Ramos (cell line): ENCODE results near the gene P2RY12.

Experiments
- in situ Hi-C: fragments of 300-500 bp; cut with MboI; formaldehyde crosslinking; loops from one replicate; pipeline ENCODE4 v1.14.3; 2022; ENCODE audit warnings: low sequenced_read_pairs; ENCODE audit not compliant: unreplicated experiment

P2RY12 gene

GRCh38 chr3:151351219-151351618 is 33.3 kb downstream of the P2RY12 start:
- in situ Hi-C loops, result no loop called here

GRCh38 chr3:151350656-151351055 is 33.9 kb downstream of the P2RY12 start:
- in situ Hi-C loops, result no loop called here

- in situ Hi-C loops, result no loop called here
Measured at GRCh38 chr3:151347432-151347831, 37.1 kb downstream of the P2RY12 start.

DNA sequence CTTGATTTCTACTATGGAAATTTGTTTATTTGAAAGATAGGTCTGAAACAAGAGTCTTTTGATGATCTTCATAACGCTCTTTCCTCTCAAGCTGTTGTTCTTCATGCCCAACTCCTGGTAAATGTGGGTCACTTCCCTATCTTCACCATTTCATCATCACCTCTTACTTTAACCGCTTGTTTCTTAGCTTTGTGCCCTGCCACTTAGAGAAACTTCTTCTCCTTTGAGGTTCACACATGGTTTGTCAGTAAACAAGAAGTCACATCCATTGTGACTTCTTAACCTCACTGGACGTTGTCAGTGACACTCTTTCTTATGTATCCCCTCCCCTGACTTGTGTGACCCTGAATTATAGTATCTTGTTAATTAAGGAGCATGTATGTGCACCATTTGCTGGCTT is 38.3 kb downstream of the P2RY12 start:
- in situ Hi-C loops, result no loop called here

GRCh38 chr3:151345859-151346258 is 38.7 kb downstream of the P2RY12 start:
- in situ Hi-C loops, result no loop called here

DNA sequence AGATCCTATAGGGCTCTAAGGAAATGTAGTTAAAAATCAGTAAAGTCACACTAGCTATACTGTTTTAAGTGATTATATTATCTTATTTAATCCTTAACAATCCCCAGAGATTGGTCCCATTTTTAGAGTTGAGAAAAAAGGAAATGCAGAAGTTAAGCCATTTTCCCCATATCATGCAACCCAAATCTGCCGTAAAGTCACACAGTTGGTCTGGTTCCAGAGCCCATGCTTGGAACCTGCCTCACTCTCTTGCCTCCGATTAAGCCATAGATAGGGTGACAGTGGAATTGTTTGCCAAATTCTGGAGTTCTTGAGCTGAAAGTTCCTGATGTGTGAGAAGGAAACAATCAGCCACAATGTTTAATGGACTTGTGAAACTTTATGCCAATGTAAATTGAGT is 52.9 kb downstream of the P2RY12 start:
- in situ Hi-C loops, result no loop called here

DNA sequence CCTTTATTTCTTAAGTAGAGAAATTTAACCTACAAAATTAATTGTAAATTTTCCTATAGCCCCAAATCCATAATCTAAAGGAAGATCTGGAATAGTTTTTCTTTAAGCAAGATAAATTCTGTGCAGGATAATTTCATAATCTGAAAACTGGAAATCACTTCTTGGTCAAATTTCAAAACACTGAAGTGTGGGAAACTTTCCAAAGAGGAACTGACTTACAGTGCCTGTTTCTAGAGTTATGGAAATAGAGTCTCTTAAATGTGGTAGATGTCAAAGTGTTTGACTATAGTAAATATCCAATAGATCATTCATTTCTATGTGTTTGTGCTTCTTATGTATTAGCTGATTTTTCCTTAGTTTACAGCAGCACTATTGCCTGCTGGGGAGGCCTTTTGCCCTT is 53.7 kb downstream of the P2RY12 start:
- in situ Hi-C loops, result no loop called here

DNA sequence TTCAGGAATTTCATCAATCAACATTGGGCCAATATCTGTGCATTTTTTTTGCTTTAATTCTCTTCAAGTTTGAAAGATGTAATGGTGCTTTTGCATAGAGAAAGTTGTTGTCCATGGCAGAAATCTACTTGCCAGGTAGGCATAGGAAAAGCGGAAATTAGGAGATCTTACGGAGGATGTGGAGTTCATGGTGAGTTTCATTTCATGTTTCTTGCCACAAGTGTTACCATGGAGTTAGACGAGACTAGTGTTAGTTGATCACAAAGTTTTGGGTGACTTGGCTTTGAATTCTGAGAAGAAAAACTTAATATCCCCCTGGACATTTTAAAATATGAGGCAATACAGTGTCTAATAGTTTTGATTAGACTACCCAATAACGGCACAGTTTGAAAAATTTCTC is 54.2 kb downstream of the P2RY12 start:
- in situ Hi-C loops, result no loop called here

- in situ Hi-C loops, result no loop called here
Measured at GRCh38 chr3:151329363-151329762, 55.2 kb downstream of the P2RY12 start, which contains the start of gene P2RY13. P2RY13 (minus strand) TSS chr3:151329549; CDS start chr3:151329528, 21 bp downstream.

DNA sequence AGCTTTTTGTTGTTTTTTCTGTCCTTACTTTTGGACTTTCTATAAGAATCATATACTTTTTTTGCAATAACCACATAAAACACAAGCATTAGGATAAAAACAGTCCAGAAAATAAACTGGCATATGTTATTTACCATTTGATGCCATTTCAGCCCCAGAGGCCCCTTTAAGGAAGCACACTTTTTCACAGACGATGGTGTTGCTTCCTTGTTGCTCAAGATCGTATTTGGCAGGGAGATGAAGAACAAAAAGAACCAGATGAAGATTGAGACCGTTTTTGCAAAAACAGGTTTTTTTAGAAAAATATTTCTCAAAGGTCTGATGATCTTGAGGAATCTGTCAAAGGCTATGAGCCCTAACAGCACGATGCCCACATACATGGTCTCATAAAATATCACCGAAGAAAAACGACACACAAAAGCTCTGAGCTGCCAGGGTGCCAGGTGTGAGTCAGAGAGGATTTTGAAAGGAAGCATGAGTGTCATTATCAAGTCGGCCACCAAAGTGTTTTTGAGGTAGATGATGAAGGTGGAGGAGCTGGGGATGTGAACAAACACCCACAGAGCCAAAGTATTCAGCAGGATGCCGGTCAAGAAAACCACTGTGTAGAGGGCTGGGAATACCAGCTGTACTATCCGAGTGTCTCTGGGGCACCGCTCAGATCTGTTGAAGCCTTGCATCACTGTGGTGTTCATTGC is 56.1 kb downstream of the P2RY12 start:
- in situ Hi-C loops, result no loop called here

DNA sequence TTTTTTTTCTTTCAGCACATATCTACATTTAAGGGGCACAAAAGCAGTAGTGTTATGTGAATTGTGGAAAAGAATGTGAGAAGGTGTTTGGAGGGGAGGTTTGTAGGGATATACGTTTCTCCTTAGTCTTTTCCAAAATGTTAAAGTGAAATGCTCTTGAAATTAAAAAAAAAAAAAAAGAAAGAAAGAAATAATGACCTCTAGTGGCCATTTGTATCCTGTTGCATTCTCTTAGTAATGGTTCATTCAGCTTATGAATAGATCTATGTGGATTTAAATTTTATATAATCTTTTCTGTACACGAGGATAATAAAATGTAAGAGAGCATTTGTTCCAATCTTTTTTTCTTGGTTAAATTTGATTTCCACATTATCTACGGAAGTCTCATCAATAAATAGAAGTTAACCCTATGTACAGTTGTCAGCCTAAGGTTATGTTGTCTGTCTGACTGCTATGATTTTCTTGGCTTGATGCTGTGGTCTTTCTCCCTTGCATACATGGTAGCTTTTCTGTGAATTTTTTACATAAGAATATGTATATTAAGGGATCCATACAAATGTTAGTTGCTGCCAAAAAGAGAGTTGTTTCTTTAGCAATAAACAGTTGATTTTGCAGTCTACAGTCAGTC is 56.9 kb downstream of the P2RY12 start:
- in situ Hi-C loops, result no loop called here

GRCh38 chr3:151322511-151322910 is 62.0 kb downstream of the P2RY12 start:
- in situ Hi-C loops, result no loop called here

DNA sequence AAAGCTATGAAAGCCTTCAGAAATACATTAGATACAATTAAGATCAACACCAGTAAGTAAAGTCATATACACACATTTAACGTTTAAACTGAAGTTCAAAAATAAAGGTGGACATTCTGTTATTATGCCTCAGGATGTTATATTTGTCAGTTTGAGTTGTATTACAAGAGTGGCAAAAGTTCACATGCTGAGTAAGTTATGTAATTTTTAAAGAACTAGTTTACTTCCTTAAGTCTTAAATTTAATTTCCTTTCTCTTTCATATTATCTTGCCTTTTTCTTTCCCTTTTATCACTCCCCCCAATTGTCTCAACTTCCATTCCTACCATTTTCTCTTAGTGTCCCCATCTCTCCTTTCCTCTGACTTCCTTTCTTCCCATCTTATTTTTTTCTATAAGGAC is 63.0 kb downstream of the P2RY12 start:
- in situ Hi-C loops, result no loop called here

- in situ Hi-C loops, result no loop called here
Measured at GRCh38 chr3:151320131-151320530, 64.4 kb downstream of the P2RY12 start.

DNA sequence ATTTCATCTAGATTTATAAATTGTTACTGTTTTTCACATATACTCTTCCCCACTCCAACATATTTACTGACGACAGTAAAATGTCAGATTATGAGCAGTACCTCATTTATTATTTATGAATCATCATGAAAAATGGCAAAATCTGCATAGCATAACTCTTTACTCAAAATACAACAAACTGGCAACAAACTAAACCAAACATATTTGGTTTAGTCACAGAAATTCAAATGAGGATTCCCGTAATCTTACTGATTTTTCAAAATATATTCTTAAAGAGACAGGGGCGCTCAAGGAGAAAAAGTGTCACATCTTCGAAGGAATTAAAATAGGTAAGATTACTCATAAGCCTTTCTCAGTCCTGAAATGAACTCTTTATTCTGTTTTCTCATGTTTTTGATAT is 64.9 kb downstream of the P2RY12 start:
- in situ Hi-C loops, result no loop called here

- in situ Hi-C loops, result no loop called here
Measured at GRCh38 chr3:151318991-151319390, 65.6 kb downstream of the P2RY12 start.

DNA sequence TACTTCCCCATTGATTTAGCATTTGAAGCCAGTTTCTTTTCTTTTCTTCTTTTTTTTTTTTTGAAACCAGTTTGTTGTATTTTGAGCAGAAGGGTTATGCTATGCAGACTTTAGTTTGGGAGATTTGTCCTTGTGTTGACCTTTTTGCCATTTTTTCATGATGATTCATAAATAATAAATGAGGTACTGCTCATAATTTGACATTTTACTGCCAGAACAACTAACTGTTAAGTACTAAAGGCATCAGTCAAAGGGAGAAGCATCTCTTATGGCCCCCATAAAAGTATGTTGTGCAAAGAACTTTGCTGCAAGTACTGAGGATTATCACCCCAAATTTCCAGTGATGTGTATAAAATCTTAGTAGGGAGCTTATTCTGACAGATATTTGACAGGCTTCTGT is 66.2 kb downstream of the P2RY12 start:
- in situ Hi-C loops, result no loop called here

- in situ Hi-C loops, result no loop called here
Measured at GRCh38 chr3:151316267-151316991, 68.1 kb downstream of the P2RY12 start, which contains the start of gene GPR87. GPR87 (minus strand) TSS chr3:151316820; CDS start chr3:151300100, 16,720 bp downstream.

DNA sequence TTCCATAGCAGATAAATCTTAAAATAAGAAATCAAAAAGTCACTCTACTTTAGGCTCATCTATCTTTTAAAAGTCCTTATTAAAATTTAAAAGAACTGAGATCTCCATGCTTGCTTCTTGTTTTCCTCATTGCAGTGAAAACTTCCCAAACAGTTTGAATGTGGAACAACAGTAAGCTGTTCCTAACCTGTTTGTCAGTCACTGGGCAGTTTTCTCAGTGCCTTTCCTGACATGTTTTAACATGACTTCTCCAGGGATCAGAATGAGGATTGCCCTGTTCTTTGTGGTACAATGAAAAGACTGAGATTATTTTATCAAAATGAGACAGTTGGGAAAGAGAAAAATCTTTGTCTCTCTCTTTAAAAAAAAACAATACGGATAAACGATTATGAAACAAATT is 68.7 kb downstream of the P2RY12 start:
- in situ Hi-C loops, result no loop called here

GRCh38 chr3:151315136-151315535 is 69.4 kb downstream of the P2RY12 start:
- in situ Hi-C loops, result no loop called here

- in situ Hi-C loops, result no loop called here
Measured at GRCh38 chr3:151314593-151314992, 70.0 kb downstream of the P2RY12 start.
